Astrocyte of the hippocampus (primary cell): ENCODE measurements around the gene RAPGEF1.

Experiments used
- DNase-seq: peaks from one replicate; pipeline ENCODE4 v3.0.0; 2011; ENCODE audit warnings: low read depth, low spot score

RAPGEF1 gene

GRCh38 chr9:131530920-131531832 lies 208.7 kb downstream of the RAPGEF1 start, which contains the start of gene UCK1:
Gene UCK1, minus strand, starts transcription at chr9:131531263. Its CDS starts 89 bp downstream, at chr9:131531174.
- DNase-seq, result peak; percentile 94

- DNase-seq, result peak; percentile 57
Measured at GRCh38 chr9:131530546-131530919, 209.3 kb downstream of the RAPGEF1 start.

- DNase-seq, result no peak
Measured at GRCh38 chr9:131529597-131530545, 210.0 kb downstream of the RAPGEF1 start.

- no peak for DNase-seq
Measured at GRCh38 chr9:131528886-131529505, 210.9 kb downstream of the RAPGEF1 start.

- DNase-seq, result no peak
Measured at GRCh38 chr9:131528186-131528585, 211.7 kb downstream of the RAPGEF1 start.
